Aorta (tissue), 5 donors: ENCODE data around the gene KBTBD13. TPM values are rescaled to one million over a fixed set of nuclear protein-coding genes. Genes with fewer than 3 reads are reported as not detected.
"Not testable (repeated sequence)": the region's sequence is repeated elsewhere in the genome, so short reads cannot be mapped to it uniquely, and the experiment has no call there.

Source experiments
- ATAC-seq: fragments of 200-7000 bp; cut with Tn5 transposase; one replicate; pipeline ENCODE4 v1.9.1; 2022; ENCODE audit warnings: moderate library complexity; ENCODE audit not compliant: low FRiP score
- DNase-seq, 2 donors: peaks; one replicate each; pipeline ENCODE4 v3.0.0-alpha.2; 2020
- H3K27ac ChIP-seq, 2 donors: one replicate each; pipeline ENCODE4 v1.5.1; 2013; ENCODE audit warnings: low read length in 2 of 2, mild to moderate bottlenecking in 2 of 2, moderate library complexity in 2 of 2, control low read depth in 1 of 2, inconsistent platforms in 1 of 2, low read depth in 1 of 2
- H3K27me3 ChIP-seq, 2 donors: one replicate each; pipeline ENCODE4 v1.6.1; 2013; ENCODE audit warnings: control low read depth in 1 of 2, low read length in 1 of 2, mild to moderate bottlenecking in 1 of 2, moderate library complexity in 1 of 2; ENCODE audit not compliant: insufficient read depth in 2 of 2, control insufficient read depth in 1 of 2
- H3K36me3 ChIP-seq, 2 donors: one replicate each; pipeline ENCODE4 v1.6.1; 2013; ENCODE audit warnings: control low read depth in 1 of 2, low read length in 1 of 2, mild to moderate bottlenecking in 1 of 2; ENCODE audit not compliant: insufficient read depth in 2 of 2, control insufficient read depth in 1 of 2
- H3K4me1 ChIP-seq, 2 donors: one replicate each; pipeline ENCODE4 v1.6.1; 2013; ENCODE audit warnings: low read length in 2 of 2, control low read depth in 1 of 2, mild to moderate bottlenecking in 1 of 2, moderate library complexity in 1 of 2; ENCODE audit not compliant: insufficient read depth in 2 of 2, control insufficient read depth in 1 of 2
- H3K4me3 ChIP-seq, 2 donors: one replicate each; pipeline ENCODE4 v1.5.1; 2013; ENCODE audit warnings: low read length in 2 of 2, control low read depth in 1 of 2, mild to moderate bottlenecking in 1 of 2
- H3K9me3 ChIP-seq: one replicate; pipeline ENCODE4 v1.6.1; 2013; ENCODE audit warnings: mild to moderate bottlenecking, low read length; ENCODE audit not compliant: control insufficient read depth
- WGBS, 2 donors: extraction: QIAGEN DNeasy Blood & Tissue Kit; methylation state at CpG; one replicate each; pipeline ENCODE4 v1.1.7; 2013; 5-methylcytosine and 5-hydroxymethylcytosine counted together
- intact Hi-C, 2 donors: fragments of 100-400 bp; cut with DNase I; formaldehyde crosslinking; loops; one replicate each; pipeline versions ENCODE4 v1.14.2 to v1.15.0; 2022
- polyA plus RNA-seq, 2 donors: library from polyadenylated mRNA; stranded (reverse); fragments of 200-250 nt; gene quantifications; one replicate each; pipeline ENCODE4 v1.2.3, GENCODE V29; 2013
- total RNA-seq, 2 donors: library from RNA; stranded (reverse); fragmentation: NEBNext Ultra II Directional; extraction: Animal tissue kit (Norgen Biotek cat#: 25700); gene quantifications; one replicate each; pipeline ENCODE4 v1.2.1, GENCODE V29; 2021
- donor health status: healthy with polysubstance abuse.
- donor health status: Bipolar disorder and iron deficiency.
- donor health status: DM: no; HTN: no; CAD: no.
- donor health status: DM: no; HTN: no; CAD: no.
- donor health status: DM: yes; HTN: yes; CAD: no.

The KBTBD13 gene
- total and polyA plus RNA-seq, 4 donors, result 0.05 to 1.5 (median 0.87) TPM

DNA sequence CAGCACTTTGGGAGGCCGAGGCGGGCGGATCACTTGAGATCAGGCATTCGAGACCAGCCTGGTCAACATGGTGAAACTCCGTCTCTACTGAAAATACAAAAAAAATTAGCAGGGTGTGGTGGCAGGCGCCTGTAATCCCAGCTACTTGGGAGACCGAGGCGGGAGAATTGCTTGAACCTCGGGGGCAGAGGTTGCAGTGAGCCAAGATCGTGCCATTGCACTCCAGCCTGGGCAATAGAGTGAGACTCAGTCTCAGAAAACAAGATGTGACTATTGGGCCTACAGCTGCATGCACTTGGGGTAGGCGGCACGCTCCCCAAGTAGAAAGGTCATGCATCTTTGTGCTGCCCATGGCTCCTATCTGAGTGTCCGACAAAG is 17.2 kb downstream of the KBTBD13 start:
- H3K4me1 ChIP-seq, DNase-seq: not testable (repeated sequence)

DNA sequence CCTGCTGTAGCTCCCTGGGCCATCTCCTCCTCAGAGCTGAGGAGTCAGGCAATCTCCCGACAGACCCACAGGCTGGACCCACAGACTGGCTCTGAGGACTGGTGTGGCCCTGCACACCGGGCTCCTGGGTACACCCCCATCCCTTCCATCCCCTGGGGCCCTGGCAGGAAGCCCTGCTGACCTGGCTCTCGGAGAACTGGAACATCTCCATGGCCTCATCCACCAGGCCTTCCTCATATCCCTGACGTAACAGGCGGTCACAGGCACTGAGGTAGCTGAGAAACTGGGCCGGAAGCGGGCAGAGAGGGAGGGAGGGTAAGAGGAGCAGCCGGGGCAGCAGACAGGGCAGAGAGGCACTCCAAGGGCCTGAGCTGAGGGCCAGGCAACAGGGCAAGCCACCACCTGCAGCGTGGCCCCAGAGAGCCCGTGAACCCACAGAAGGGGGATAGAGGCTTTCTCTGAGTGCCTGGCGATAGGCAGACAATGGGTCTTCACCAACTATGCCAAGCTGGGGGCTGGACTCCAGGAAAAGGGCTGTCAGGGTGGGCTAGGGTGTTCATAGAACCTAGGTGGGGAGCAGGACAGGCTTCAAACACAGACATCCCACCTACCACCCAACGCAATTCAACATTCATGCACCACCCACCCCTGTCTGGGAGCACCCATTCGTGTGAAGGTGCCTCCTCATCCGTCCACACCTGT is 17.9 kb downstream of the KBTBD13 start:
- Histone ChIP-seq H3K27me3 (no peaks in the 10 kb centered on the region), H3K27ac (no peak overlapping the region), H3K4me3 (no peak overlapping the region), H3K36me3 (peaks cover 0 to 4% of the 10 kb centered on the region in 2 donors), H3K4me1 (no peaks in the 10 kb centered on the region), H3K9me3 (no peaks in the 10 kb centered on the region)
- no peak for ATAC-seq
- intact Hi-C loops, result loop anchor here in 1 of 2 donors (5.0 kb wide), 1 partner anchor 37 kb away; no protein-coding TSS in a partner anchor
- peak in 1 of 2 donors; percentile 59 for DNase-seq
- 55 to 62% methylated on average over 12 to 14 of the region's 14 CpGs for WGBS, 2 donors

More for the DNA sequence above, 17.2 kb downstream of the KBTBD13 start:
- H3K4me3 ChIP-seq, H3K27ac ChIP-seq, H3K27me3 ChIP-seq, H3K9me3 ChIP-seq, ATAC-seq, H3K36me3 ChIP-seq: not testable (repeated sequence)
- 94 to 97% methylated on average over 13 of the region's 13 CpGs for WGBS, 2 donors
- intact Hi-C loops, result loop anchor here in 1 of 2 donors (5.0 kb wide), 1 partner anchor 36 kb away; no protein-coding TSS in a partner anchor

DNA sequence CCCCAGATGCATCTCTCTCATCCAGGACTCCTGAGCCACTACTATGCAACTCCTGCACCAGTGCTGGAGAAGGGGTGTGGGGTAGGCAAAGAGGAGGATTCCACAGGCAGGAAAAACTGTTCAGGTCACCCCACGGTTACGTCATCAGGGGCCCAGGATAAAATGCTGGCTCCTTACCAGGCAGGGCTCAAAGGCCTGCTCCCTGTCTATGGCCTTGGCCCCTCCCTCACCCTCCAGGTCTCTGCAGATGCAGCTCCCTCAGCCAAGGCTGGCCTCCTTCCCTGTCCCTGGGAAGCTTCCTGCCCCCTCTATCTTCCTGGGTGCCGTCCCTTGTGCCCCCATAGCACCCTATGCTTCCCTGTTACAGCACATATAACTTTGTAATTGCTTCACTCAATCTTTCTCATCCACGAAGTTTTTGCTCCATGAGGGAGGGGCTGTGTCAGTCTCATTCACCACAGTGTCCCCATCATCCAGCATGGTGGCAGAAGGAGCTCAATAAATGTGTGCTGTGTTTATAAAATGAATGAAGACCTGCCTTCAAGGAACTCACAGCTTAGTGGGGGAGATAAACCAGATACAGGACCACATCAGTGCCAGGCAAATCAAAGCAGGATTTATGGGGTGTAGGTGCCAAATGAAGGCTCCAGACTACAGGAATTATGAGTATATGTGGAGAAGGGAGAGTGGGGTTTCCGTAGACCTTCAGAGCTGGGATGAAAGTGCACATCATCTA is 18.6 kb downstream of the KBTBD13 start:
- Histone ChIP-seq H3K4me1 (no peaks in the 10 kb centered on the region), H3K4me3 (no peak overlapping the region), H3K27me3 (no peaks in the 10 kb centered on the region), H3K36me3 (peaks cover 0 to 4% of the 10 kb centered on the region in 2 donors), H3K27ac (peak overlapping the region in 1 of 2 donors; percentile 2), H3K9me3 (no peaks in the 10 kb centered on the region)
- intact Hi-C loops, result no loop called here
- DNase-seq (no peak), ATAC-seq (no peak)
- 25% methylated on average over 5 of the region's 5 CpGs for WGBS, 2 donors

- Histone ChIP-seq H3K9me3 (no peaks in the 10 kb centered on the region), H3K36me3 (peaks cover 0 to 4% of the 10 kb centered on the region in 2 donors), H3K4me3 (no peak overlapping the region), H3K27ac (no peak overlapping the region), H3K4me1 (no peaks in the 10 kb centered on the region), H3K27me3 (no peaks in the 10 kb centered on the region)
- no peak for DNase-seq
- ATAC-seq, result no peak
- intact Hi-C loops, result no loop called here
- 39 to 42% methylated on average over 6 of the region's 6 CpGs for WGBS, 2 donors
Observed at GRCh38 chr15:65095747-65096104, 19.2 kb downstream of the KBTBD13 start.

- H3K36me3 ChIP-seq, result peaks cover 0 to 4% of the 10 kb centered on the region in 2 donors
- no peaks in the 10 kb centered on the region for H3K27me3 ChIP-seq
- ATAC-seq (no peak), DNase-seq (no peak)
- H3K27ac ChIP-seq, result no peak overlapping the region
- no peak overlapping the region for H3K4me3 ChIP-seq
- intact Hi-C loops, result no loop called here
- WGBS, 2 donors, result 82 to 90% methylated on average over 6 of the region's 6 CpGs
- no peaks in the 10 kb centered on the region for H3K4me1 ChIP-seq
- no peaks in the 10 kb centered on the region for H3K9me3 ChIP-seq
Observed at GRCh38 chr15:65096481-65097385, 20.2 kb downstream of the KBTBD13 start.

GRCh38 chr15:65097651-65098263 is 21.2 kb downstream of the KBTBD13 start:
- H3K4me3 ChIP-seq, result no peak overlapping the region
- intact Hi-C loops, result no loop called here
- H3K27me3 ChIP-seq, result no peaks in the 10 kb centered on the region
- DNase-seq (no peak), ATAC-seq (no peak)
- no peaks in the 10 kb centered on the region for H3K9me3 ChIP-seq
- H3K27ac ChIP-seq, result no peak overlapping the region
- H3K4me1 ChIP-seq, result no peaks in the 10 kb centered on the region
- peaks cover 0 to 4% of the 10 kb centered on the region in 2 donors for H3K36me3 ChIP-seq
- WGBS, 2 donors, result 96 to 97% methylated on average over 7 of the region's 7 CpGs

DNA sequence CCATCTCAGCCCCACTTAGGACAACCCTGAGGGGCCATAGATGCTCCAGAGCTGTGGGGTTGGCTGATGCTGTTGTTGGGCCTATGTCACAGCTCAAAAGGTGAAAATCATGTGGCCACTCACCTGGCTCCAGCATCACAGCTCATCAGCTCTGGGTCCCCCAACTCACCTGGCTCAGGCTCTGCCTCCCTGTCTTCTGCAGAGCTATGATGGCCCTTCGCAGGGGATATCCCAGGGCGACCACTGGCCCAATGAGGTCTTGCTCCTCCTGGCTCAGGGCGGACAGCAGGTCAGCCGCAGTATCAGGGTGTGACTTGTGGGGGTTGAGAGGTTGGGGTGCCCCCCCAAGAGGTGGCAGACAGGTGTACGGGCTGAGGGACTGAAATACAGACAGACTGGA is 22.8 kb downstream of the KBTBD13 start:
- intact Hi-C loops, result no loop called here
- peaks cover 0 to 4% of the 10 kb centered on the region in 2 donors for H3K36me3 ChIP-seq
- H3K4me3 ChIP-seq, result no peak overlapping the region
- H3K9me3 ChIP-seq, result no peaks in the 10 kb centered on the region
- ATAC-seq (no peak), DNase-seq (peak in 1 of 2 donors; percentile 37)
- no peaks in the 10 kb centered on the region for H3K4me1 ChIP-seq
- no peaks in the 10 kb centered on the region for H3K27me3 ChIP-seq
- WGBS, 2 donors, result 94 to 95% methylated on average over 5 of the region's 5 CpGs
- no peak overlapping the region for H3K27ac ChIP-seq

- DNase-seq, result peak in 1 of 2 donors; percentile 43
Observed at GRCh38 chr15:65099801-65100200, 23.3 kb downstream of the KBTBD13 start.

More at GRCh38 chr15:65099801-65100200, 23.3 kb downstream of the KBTBD13 start:
- intact Hi-C loops, result loop anchor here in 1 of 2 donors (5.0 kb wide), 1 partner anchor 48 kb away; no protein-coding TSS in a partner anchor
- not testable (repeated sequence) for H3K9me3 ChIP-seq, H3K36me3 ChIP-seq, H3K4me1 ChIP-seq, H3K4me3 ChIP-seq, ATAC-seq, H3K27me3 ChIP-seq, H3K27ac ChIP-seq
- WGBS, 2 donors, result 89 to 90% methylated on average over 10 of the region's 10 CpGs
